ENCODE data around the gene AMH.
"Not testable (repeated sequence)": the region's sequence is repeated elsewhere in the genome, so short reads cannot be mapped to it uniquely, and the experiment has no call there.

Gene AMH

DNA sequence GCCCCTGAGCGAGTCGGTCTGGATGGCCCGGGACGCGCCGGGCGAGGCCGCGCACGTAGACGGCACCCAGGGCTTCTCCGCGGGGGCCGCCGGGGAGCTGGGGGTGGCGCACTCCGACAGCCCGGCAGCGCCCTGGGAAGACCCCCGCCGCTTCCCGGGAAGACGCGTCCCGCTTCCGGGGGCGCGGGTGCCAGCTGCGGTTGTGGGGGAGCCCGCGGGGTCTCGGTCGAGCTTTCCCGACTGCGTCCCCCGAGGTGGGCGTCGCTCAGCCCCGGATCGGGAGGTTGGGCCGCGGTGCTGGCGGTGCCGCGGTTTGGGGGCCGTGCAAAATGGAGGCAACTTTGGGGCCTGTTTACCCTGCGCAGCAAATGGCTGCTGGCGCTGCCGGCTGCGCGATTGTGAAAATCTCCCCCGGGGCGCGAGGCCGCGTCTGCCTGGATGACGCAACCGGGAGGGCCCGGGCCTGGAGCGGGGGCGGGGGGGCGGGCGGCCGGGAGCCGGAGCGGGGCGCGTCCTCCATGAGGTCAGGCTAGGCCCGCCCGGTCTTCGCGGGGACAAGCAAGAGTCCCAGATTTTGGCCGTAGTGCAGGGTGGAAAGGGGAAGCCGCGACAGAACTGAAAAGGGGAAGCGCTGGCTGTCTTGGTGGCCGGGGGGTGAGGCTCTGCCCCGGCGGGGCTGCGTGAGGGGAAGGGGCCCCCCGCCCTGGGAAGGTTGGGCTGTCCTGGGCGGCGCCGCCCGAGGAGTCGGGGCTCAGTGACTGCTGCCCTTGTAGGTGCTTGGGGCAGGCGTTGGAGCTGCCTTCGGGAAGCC lies 21.5 kb downstream of the AMH start:
- peak; percentile 67 for DNase-seq (ENCODE audit: low read depth)

GRCh38 chr19:2271234-2272103 lies 22.3 kb downstream of the AMH start:
- DNase-seq (ENCODE audit: low read depth), result no peak

GRCh38 chr19:2273356-2274184 lies 24.4 kb downstream of the AMH start:
- peak; percentile 66 for DNase-seq (ENCODE audit: low read depth)

- DNase-seq (ENCODE audit: low read depth), result no peak
These were observed 25.1 kb downstream of the AMH start for GRCh38 chr19:2274185-2274711.

- no peak for DNase-seq (ENCODE audit: low read depth)
These were observed 25.9 kb downstream of the AMH start for GRCh38 chr19:2274931-2275535.

GRCh38 chr19:2275588-2276428 lies 26.7 kb downstream of the AMH start:
- no peak for DNase-seq (ENCODE audit: low read depth)

GRCh38 chr19:2276429-2276986 lies 27.4 kb downstream of the AMH start:
- DNase-seq (ENCODE audit: low read depth), result no peak

DNA sequence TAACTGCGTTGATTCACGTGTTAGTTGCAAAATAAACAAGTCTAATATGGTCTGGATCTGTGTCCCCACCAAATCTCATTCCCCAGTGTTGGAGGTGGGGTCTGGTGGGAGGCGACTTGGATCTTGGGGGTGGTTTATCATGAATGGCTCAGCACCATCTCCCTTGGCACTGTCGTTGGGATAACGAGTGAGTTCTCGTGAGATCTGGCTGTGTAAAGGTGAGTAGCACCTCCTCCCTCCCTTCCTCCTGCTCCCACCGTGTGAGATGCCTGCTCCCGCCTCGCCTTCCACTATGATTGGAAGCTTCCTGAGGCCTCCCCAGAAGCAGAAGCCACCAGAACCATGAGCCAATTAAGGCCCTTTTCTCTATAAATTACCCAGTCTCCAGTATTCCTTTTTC lies 28.0 kb downstream of the AMH start:
- DNase-seq (ENCODE audit: low read depth), result no peak

DNA sequence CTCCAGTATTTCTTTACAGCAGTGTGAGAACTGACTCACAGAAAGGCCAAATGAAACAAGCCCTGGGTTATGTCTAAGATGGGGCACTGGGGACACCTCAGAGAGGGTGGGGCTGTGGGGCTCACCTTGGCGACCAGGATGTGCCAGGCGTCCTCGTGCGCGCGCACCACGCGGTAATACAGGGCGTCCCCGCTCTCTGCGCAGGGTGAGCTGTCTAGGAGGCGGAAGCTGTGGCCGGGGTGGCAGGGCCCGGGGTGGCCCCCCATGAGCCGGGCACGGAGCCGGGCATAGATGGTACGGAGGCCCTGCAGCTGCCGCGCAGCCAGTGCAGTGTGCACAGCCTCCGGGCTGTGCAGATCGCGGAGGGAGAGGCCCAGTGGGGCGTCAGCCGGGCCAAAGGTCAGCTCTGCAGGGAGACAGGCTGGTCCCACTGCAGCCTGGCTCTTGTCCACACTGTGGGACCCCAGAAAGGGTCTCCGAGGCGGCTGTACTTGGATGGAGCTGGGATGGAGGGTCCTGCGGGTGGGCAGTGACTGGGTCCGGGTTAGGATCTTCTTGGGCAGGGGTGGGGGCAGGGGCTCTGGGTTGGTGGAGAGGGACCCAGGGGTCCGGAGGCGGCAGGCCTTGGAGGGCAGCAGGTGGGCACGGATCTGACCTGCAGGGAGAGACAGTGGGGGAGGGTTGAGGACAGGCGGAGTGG lies 29.5 kb downstream of the AMH start:
- no peak for DNase-seq (ENCODE audit: low read depth)

DNA sequence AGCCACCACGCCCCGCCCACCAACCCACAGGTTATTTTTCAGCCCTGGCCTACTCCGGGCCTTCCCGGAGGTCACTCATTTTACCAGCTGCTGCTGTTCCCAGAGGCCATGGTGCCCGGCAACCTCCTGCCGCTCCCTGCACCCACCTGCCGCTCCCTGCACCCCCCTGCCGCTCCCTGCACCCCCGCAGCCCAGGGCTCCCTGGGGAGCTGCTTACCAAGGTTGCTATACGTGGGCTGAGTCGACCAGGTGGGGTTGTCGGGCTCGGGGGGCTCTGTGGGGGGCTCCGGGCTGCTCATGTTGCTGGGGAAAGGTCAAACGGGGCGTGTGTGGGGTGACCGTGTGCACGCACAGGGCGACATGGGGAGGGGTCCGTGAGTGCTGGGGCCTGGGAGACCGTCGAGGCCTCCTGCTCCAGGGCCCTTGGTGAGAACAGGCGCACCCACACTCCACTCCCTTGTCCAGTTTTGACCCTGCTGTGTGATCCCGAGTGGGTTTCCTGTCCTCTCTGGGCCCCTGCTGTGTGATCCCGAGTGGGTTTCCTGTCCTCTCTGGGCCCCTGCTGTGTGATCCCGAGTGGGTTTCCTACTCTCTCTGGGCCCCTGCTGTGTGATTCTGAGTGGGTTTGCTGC lies 31.6 kb downstream of the AMH start:
- no peak for DNase-seq (ENCODE audit: low read depth)

DNA sequence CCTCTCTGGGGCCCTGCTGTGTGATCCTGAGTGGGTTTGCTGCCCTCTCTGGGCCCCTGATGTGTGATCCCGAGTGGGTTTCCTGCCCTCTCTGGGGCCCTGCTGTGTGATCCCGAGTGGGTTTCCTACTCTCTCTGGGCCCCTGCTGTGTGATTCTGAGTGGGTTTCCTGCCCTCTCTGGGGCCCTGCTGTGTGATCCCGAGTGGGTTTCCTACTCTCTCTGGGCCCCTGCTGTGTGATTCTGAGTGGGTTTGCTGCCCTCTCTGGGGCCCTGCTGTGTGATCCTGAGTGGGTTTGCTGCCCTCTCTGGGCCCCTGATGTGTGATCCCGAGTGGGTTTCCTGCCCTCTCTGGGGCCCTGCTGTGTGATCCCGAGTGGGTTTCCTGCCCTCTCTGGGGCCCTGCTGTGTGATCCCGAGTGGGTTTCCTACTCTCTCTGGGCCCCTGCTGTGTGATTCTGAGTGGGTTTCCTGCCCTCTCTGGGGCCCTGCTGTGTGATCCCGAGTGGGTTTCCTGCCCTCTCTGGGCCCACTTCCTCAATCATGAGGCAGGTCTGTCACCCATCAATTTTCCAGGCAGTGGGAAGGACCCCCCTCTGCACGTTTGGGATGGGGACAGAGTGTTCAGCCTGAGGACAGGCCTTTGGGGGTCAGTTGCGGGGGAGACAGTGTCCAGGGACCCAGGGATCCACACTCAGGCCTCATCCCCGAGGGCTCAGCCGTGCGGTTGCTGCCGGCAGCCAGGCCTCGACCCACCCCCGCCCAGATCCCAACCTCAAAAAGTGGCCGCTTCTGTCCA lies 32.3 kb downstream of the AMH start:
- DNase-seq (ENCODE audit: low read depth), result not testable (repeated sequence)

DNA sequence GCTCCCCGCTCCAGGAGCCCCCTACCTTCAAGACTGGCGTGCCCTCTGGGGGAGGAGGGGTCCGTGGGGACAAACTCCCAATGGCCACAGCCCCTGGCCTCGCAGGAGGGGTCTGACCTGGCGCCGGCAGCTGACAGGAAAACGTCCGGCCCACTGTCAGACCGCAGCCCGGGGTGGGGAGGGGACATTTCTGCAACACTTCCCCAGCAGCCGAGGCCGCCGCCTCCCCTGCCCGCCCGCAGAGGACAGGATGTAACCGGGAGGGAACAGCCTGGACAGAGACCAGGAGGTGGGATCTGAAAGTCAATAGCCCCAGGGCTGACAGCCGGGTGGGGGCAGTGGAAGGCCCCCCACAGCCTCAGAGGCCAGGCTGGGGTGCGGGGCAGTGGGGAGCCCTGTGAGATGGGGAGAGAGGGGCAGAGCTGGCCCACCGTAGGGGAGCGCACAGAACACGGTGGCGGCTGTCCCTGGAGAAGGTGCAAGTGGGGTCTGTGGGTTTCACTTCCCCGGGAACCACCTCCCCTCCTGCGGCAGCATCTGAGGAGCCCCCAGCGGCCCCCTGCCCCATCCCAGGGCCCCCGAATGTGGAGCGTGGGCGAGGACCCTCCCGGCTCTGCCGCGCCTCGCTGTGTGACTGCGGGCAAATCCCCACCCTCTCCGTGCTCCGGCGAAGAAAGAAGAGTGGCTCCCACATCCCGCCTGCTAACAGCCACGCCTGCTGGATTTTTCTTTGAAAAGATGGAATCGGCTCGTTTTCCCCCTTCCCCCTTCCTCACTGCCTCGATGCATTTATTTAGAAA lies 33.1 kb downstream of the AMH start, which contains the start of gene PEAK3:
TSS of gene PEAK3 (minus strand) at position 114 of the 800 bp plus-strand sequence. CDS start 1,244 bp downstream, outside the sequence.
- DNase-seq (ENCODE audit: low read depth), result no peak

- DNase-seq (ENCODE audit: low read depth), result no peak
These were observed 33.7 kb downstream of the AMH start for GRCh38 chr19:2282862-2283237.

DNA sequence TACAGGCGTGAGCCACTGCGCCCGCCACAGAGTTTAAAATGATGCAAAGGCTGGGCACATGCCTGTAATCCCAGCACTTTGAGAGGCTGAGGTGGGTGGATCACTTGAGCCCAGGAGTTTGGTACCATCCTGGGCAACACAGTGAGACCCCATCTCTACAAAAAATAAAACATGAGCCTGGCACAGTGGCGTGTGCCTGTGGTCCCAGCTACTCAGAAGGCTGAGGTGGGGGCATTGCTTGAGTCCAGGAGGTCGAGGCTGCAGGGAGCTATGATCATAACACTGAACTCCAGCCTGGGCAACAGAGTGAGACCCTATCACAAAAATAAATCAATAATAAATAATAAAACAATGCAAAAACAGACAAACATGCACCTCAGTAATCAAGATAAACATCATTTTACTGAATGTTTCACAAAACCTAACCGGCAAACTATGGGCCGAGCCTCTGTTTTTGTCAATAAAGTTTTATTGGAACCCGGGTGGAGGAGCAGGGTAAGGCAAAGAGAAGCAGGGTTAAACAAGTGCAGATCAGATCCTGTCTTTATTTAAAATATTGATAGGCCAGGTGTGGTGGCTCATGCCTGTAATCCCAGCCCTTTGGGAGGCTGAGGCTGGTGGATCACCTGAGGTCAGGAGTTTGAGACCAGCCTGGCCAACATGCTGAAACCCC lies 34.8 kb downstream of the AMH start:
- DNase-seq (ENCODE audit: low read depth), result no peak

GRCh38 chr19:2286402-2287140 lies 37.4 kb downstream of the AMH start:
- no peak for DNase-seq (ENCODE audit: low read depth)
